Left cardiac atrium (tissue), 4 donors: ENCODE data around the gene GSX2. TPM values are rescaled to one million over a fixed set of nuclear protein-coding genes. Genes with fewer than 3 reads are reported as not detected.

Source experiments
- ATAC-seq, 2 donors: fragments of 200-7000 bp; cut with Tn5 transposase; one replicate each; pipeline ENCODE4 v1.9.1; 2020; ENCODE audit warnings: mild to moderate bottlenecking in 2 of 2, moderate library complexity in 2 of 2
- DNase-seq: peaks from one replicate; pipeline ENCODE4 v3.0.0-alpha.2; 2020
- intact Hi-C, 2 donors: fragments of 100-400 bp; cut with DNase I; formaldehyde crosslinking; loops; one replicate each; pipeline versions ENCODE4 v1.14.1 to v1.15.1; 2022 to 2023
- total RNA-seq, 2 donors: library from RNA; stranded (reverse); fragmentation: NEBNext Ultra II Directional; extraction: Animal tissue kit (Norgen Biotek cat#: 25700); gene quantifications; one replicate each; pipeline ENCODE4 v1.2.1, GENCODE V29; 2021
- donor health status: DM: no; HTN: yes; CAD: no.
- donor health status: DM: no; HTN: yes; CAD: no; lungs with severe emphysema.
- donor health status: DM: yes; HTN: yes; CAD: no.
- donor health status: Dilated cardiomyopathy.

The GSX2 gene
- total RNA-seq, 2 donors from 2014 or later = not detected

DNA sequence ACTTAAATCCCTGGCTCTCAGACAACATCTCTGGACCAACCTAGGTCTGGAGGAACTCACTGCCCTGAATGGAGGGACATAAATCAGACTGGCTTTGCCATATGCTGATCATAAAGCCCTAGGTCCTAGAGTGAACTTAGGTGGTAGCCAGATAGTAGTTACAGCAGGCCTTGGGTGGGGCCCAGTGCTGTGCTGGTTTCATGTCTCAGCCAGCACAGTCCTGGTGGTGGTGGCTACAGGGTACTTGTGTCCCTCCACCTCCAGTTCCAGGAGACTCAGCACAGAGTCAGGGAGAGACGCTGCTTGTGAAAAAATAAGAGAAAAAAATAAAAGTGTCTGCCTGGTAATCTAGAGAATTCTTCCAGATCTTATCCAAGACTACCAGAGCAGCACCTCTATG is 40.3 kb downstream of the GSX2 start:
- no peak for DNase-seq
- intact Hi-C loops = no loop called here
- ATAC-seq = no peak

DNA sequence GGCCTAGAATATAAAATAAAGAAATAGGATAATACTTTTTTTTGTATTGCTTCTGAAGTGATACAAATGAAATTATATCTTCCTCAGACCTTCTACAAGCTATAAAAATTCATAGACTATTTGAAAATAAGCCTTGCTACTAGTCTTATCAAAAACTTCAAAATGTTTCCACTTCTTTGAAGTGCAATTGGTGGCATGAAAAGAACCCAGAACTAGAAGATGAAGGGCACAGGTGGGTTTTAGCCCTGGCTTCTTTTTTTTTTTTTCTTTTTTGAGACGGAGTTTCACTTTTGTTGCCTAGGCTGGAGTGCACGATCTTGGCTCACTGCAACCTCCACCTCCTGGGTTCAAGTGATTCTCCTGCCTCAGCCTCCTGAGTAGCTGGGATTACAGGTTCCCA is 44.2 kb downstream of the GSX2 start:
- intact Hi-C loops = no loop called here
- no peak for ATAC-seq
- DNase-seq = no peak

DNA sequence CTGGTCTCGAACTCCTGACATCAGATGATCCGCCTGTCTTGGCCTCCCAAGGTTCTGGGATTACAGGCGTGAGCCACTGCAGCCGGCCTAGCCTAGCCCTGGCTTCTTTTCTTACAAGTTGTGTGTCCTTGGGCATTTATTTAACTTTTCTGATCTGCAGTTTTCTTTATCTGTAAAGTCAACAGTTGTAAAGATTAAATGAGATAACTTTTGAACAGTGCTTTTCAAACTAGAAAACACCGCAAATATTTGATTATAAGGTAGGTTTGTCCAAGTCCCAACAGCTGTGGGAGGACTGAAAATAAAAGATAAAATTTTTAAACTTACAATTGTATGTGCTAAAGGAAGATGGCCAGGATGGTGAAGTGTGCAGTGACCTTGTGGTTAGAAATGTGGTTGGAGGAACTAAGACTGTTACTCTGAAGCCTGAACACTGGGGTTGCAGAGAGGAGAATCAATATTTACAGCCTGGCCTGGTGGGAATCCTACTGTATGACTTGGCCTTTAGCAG is 44.8 kb downstream of the GSX2 start:
- DNase-seq (no peak), ATAC-seq (no peak)
- intact Hi-C loops = no loop called here

DNA sequence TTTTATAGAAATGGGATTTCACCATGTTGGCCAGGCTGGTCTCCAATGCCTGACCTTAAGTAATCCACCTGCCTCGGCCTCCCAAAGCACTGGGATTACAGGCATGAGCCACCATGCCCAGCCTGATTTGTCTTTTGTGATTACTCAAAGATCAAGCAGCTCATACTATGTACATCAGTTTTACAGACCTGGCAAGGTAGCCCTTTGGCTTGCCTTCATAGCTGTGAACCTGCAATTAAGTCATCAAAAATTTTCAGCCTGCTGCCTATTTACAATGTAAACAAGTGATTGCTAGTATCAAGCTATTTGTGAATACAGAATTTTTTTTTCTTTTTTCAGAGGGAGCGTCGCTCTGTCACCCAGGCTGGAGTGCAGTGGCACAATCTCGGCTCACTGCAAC is 46.2 kb downstream of the GSX2 start:
- ATAC-seq = no peak
- intact Hi-C loops = no loop called here
- DNase-seq = no peak

DNA sequence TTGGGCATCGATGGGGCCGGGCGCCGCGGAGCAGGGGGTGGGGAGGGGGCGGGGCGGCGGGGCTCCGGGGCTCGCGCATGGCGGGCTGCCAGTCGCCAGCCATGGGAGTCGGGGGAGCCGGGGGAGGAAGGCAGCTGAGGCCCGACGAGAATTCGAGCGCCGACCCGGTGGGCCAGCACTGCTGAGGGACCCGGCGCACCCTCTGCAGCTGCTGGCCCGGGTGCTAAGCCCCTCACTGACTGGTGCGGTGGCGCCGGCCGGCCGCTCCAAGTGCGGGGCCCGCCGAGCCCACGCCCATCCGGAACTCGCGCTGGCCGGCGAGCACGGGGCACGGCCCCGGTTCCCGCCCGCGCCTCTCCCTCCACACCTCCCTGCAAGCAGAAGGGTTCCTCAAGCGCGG is 49.4 kb downstream of the GSX2 start:
- DNase-seq = no peak
- no peak for ATAC-seq
- intact Hi-C loops = no loop called here

Other genes starting within 250 kb of the GSX2 start
- gene CHIC2, start 35.6 kb upstream of the GSX2 start, total RNA-seq = 10 to 100 TPM; 11.0 to 16.9 TPM
- 10 to 100 TPM; 57.4 to 67.9 TPM for gene PDGFRA, start 129.1 kb downstream of the GSX2 start, total RNA-seq